Esophagus (tissue), 2 donors: ENCODE results near the gene M1AP. TPM values are rescaled to one million over a fixed set of nuclear protein-coding genes. Genes with fewer than 3 reads are reported as not detected.

ENCODE experiments used
- H3K27ac ChIP-seq, 2 donors: one replicate each; pipeline ENCODE4 v1.5.1; 2013; ENCODE audit warnings: low read depth in 2 of 2, mild to moderate bottlenecking in 2 of 2, inconsistent platforms in 1 of 2, low read length in 1 of 2, moderate library complexity in 1 of 2
- H3K27me3 ChIP-seq, 2 donors: one replicate each; pipeline ENCODE4 v1.6.1; 2013; ENCODE audit warnings: low read length in 2 of 2, control low read depth in 1 of 2, mild to moderate bottlenecking in 1 of 2; ENCODE audit not compliant: insufficient read depth in 2 of 2, control insufficient read depth in 1 of 2
- H3K36me3 ChIP-seq, 2 donors: one replicate each; pipeline ENCODE4 v1.6.1; 2013; ENCODE audit warnings: low read length in 1 of 2; ENCODE audit not compliant: control insufficient read depth in 2 of 2, insufficient read depth in 2 of 2
- H3K4me1 ChIP-seq, 2 donors: one replicate each; pipeline ENCODE4 v1.6.1; 2013; ENCODE audit warnings: low read length in 1 of 2; ENCODE audit not compliant: control insufficient read depth in 2 of 2, insufficient read depth in 2 of 2
- H3K4me3 ChIP-seq, 2 donors: one replicate each; pipeline ENCODE4 v1.5.1; 2013; ENCODE audit warnings: low read length in 2 of 2, mild to moderate bottlenecking in 2 of 2, low read depth in 1 of 2, moderate library complexity in 1 of 2
- H3K9me3 ChIP-seq, 2 donors: one replicate each; pipeline ENCODE4 v1.6.1; 2013; ENCODE audit warnings: mild to moderate bottlenecking in 2 of 2, low read depth in 1 of 2, low read length in 1 of 2, moderate library complexity in 1 of 2; ENCODE audit not compliant: control insufficient read depth in 2 of 2, insufficient read depth in 1 of 2
- WGBS, 2 donors: extraction: QIAGEN DNeasy Blood & Tissue Kit; methylation state at CpG; one replicate each; pipeline ENCODE4 v1.1.7; 2013; 5-methylcytosine and 5-hydroxymethylcytosine counted together
- polyA plus RNA-seq, 2 donors: library from polyadenylated mRNA; stranded (reverse); fragments of 200-250 nt; gene quantifications; one replicate each; pipeline ENCODE4 v1.2.3, GENCODE V29; 2013
- donor health status: healthy with polysubstance abuse.
- donor health status: Bipolar disorder and iron deficiency.

The M1AP gene
- polyA plus RNA-seq, 2 donors: 0.04 to 0.10 TPM

- H3K27ac ChIP-seq: no peak overlapping the region
- H3K9me3 ChIP-seq: no peaks in the 10 kb centered on the region
These were observed 115.9 kb downstream of the M1AP start for GRCh38 chr2:74532222-74532621.

DNA sequence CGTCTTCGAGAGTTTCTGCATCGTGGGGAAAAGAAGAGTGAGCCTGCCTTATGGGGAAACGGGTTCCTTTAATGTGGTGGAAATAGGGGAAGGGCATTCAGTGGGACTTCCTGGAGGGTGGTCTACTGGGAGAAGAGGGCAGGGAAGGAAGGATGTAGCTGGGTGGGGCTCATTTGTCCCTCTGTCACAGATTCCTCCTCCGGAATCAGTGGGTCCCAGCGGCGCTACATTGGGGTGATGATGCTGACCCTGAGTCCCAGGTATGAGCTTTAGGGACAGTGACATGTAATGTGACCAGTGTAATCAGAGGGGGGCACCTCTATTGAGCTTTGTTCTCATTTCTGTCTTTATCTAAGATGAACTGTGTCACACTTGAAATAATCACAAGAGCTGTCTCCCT, 116.5 kb downstream of the M1AP start:
- Histone ChIP-seq H3K27ac (no peak overlapping the region), H3K27me3 (no peaks in the 10 kb centered on the region), H3K36me3 (peaks cover 0 to 19% of the 10 kb centered on the region in 2 donors), H3K9me3 (no peaks in the 10 kb centered on the region), H3K4me3 (no peak overlapping the region), H3K4me1 (peaks cover 4 to 13% of the 10 kb centered on the region in 2 donors)
- WGBS, 2 donors: 85 to 90% methylated on average over 7 of the region's 7 CpGs

More at GRCh38 chr2:74532222-74532621, 115.9 kb downstream of the M1AP start:
- H3K4me3 ChIP-seq: no peak overlapping the region
- no peaks in the 10 kb centered on the region for H3K27me3 ChIP-seq
- peaks cover 0 to 14% of the 10 kb centered on the region in 2 donors for H3K36me3 ChIP-seq
- H3K4me1 ChIP-seq: peaks cover 4 to 17% of the 10 kb centered on the region in 2 donors

- Histone ChIP-seq H3K27ac (peak overlapping the region; percentile 65 to 92), H3K9me3 (no peaks in the 10 kb centered on the region), H3K4me1 (peaks cover 4 to 12% of the 10 kb centered on the region in 2 donors), H3K4me3 (peak overlapping the region; percentile 61 to 97), H3K36me3 (peaks cover 7 to 22% of the 10 kb centered on the region in 2 donors), H3K27me3 (no peaks in the 10 kb centered on the region)
- WGBS, 2 donors: 1 to 2% methylated on average over 52 to 54 of the region's 54 CpGs
These were observed 117.6 kb downstream of the M1AP start for GRCh38 chr2:74530239-74531187.

- Histone ChIP-seq H3K4me1 (peaks cover 4 to 12% of the 10 kb centered on the region in 2 donors), H3K4me3 (peak within 1 kb of the TSS; percentile 61 to 97), H3K27me3 (no peaks in the 10 kb centered on the region), H3K36me3 (peaks cover 7 to 22% of the 10 kb centered on the region in 2 donors), H3K27ac (peak within 1 kb of the TSS; percentile 92), H3K9me3 (no peaks in the 10 kb centered on the region)
- WGBS, 2 donors: 0 to 1% methylated on average over 78 to 87 of the region's 87 CpGs
These were observed 118.5 kb downstream of the M1AP start, which contains the start of the genes AUP1 and HTRA2 for GRCh38 chr2:74529357-74530238. AUP1 (minus strand) TSS chr2:74529706; CDS start chr2:74529629, 77 bp downstream. HTRA2 (plus strand) TSS chr2:74529933; CDS start chr2:74530007, 74 bp downstream.

- Histone ChIP-seq H3K27me3 (no peaks in the 10 kb centered on the region), H3K27ac (peak overlapping the region; percentile 92), H3K36me3 (peaks cover 7 to 22% of the 10 kb centered on the region in 2 donors), H3K4me1 (peaks cover 4 to 12% of the 10 kb centered on the region in 2 donors), H3K9me3 (no peaks in the 10 kb centered on the region), H3K4me3 (peak overlapping the region; percentile 61 to 97)
- 15% methylated on average over 29 of the region's 29 CpGs for WGBS, 2 donors
These were observed 119.4 kb downstream of the M1AP start for GRCh38 chr2:74528600-74529356.

DNA sequence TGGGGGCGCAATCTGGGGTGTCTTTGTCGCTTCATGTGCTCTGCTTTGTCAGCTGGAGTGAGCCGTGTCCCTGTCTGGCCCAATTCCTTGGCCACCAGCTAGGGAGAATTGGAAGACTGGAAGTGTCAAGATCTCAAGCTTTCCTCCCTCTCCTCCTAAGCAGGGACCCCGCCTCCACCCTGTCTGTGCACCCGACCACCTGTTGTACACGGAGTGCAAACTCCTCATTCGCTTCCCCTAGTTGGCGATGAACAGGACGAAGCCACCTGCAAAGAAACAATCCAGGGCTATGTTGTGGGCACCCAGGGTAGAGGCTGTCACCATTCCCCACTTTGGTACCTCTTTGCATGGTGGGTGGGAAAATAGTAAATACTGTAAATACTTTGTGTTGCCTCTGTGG, 120.4 kb downstream of the M1AP start:
- Histone ChIP-seq H3K4me3 (no peak overlapping the region), H3K9me3 (no peaks in the 10 kb centered on the region), H3K4me1 (peaks cover 4 to 12% of the 10 kb centered on the region in 2 donors), H3K36me3 (peaks cover 7 to 16% of the 10 kb centered on the region in 2 donors), H3K27me3 (no peaks in the 10 kb centered on the region), H3K27ac (no peak overlapping the region)
- WGBS, 2 donors: 94% methylated on average over 9 of the region's 9 CpGs

DNA sequence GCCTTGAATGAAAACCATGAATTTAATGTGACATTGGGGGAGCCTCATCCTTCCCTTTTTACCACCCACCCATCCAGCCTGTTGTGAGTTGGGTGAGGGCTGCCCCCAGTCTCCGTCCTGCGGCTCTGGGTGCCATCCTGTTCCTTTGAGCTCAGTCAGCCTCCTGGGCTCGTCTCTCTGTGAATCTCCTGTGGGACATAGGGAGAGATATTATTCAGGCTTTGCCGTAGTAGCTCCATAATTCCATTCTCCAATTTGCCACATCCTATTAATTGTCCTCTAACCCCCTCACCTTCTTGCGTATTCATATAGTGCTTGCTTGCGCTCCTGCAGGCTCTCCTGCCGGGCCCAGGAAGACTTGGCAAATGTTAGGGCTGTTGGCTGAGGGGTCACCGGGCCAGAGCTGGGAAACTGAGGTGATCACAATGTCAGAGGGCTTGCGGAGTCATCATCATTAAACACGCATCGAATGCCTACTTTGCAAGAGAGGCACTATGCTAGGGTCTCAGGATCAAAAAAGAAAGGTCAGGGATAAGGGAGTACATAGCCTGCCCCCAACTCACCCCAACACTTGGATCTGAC, 121.4 kb downstream of the M1AP start:
- Histone ChIP-seq H3K4me1 (peaks cover 4 to 12% of the 10 kb centered on the region in 2 donors), H3K9me3 (no peaks in the 10 kb centered on the region), H3K36me3 (peaks cover 7 to 11% of the 10 kb centered on the region in 2 donors), H3K27ac (peak overlapping the region in 1 of 2 donors; percentile 45), H3K27me3 (no peaks in the 10 kb centered on the region), H3K4me3 (no peak overlapping the region)
- 95 to 98% methylated on average over 11 of the region's 11 CpGs for WGBS, 2 donors

- H3K9me3 ChIP-seq: no peaks in the 10 kb centered on the region
- 71% methylated on average over 11 of the region's 11 CpGs for WGBS, 2 donors
- H3K27ac ChIP-seq: peak within 1 kb of the TSS; percentile 40 to 58
- no peak within 1 kb of the TSS for H3K4me3 ChIP-seq
- H3K36me3 ChIP-seq: peaks cover 7 to 11% of the 10 kb centered on the region in 2 donors
- H3K4me1 ChIP-seq: peaks cover 4 to 12% of the 10 kb centered on the region in 2 donors
- H3K27me3 ChIP-seq: no peaks in the 10 kb centered on the region
These were observed 122.1 kb downstream of the M1AP start, which contains the start of gene DQX1 for GRCh38 chr2:74525717-74526648. DQX1 (minus strand) TSS chr2:74526231; CDS start chr2:74525729, 502 bp downstream.
